Activated B cell treated with CpG ODN at 0.5 μM for 24 hours (primary cell): ENCODE measurements around the gene PSMB8. TPM values are rescaled to one million over a fixed set of nuclear protein-coding genes. Genes with fewer than 3 reads are reported as not detected.

Source experiments
- ATAC-seq: fragments of 200-7000 bp; cut with Tn5 transposase; one replicate; pipeline ENCODE4 v1.10.0; 2021; ENCODE audit warnings: low read depth, mild to moderate bottlenecking, moderate library complexity
- CTCF ChIA-PET: fragments of 350-600 bp; sonication (Branson Sonifier 250); formaldehyde crosslinking; loops from one replicate; lab custom pipeline; 2021; ENCODE audit warnings: antibody characterized with exemption; lab: Charles Lee
- POLR2A ChIA-PET: fragments of 350-600 bp; sonication (Branson Sonifier 250); formaldehyde crosslinking; loops from one replicate; lab custom pipeline; 2021; ENCODE audit warnings: antibody characterized with exemption; lab: Charles Lee
- DNase-seq: peaks from one replicate; pipeline ENCODE4 v3.0.0; 2022
- H3K27ac Mint-ChIP-seq: one replicate; pipeline ENCODE4 v1.8.0; 2020; ENCODE audit warnings: mixed read lengths
- H3K27me3 Mint-ChIP-seq: one replicate; pipeline ENCODE4 v1.8.0; 2021; ENCODE audit warnings: mixed read lengths
- H3K36me3 Mint-ChIP-seq: one replicate; pipeline ENCODE4 v1.8.0; 2021; ENCODE audit warnings: low read depth, mixed read lengths
- H3K4me1 Mint-ChIP-seq: one replicate; pipeline ENCODE4 v1.8.0; 2021; ENCODE audit warnings: mixed read lengths
- H3K4me3 Mint-ChIP-seq: one replicate; pipeline ENCODE4 v1.8.0; 2020; ENCODE audit warnings: mild to moderate bottlenecking, mixed read lengths
- H3K9me3 Mint-ChIP-seq: one replicate; pipeline ENCODE4 v1.8.0; 2020; ENCODE audit warnings: mixed read lengths
- CTCF ChIP-seq: fragments of 200-600 bp; IDR thresholded peaks from one replicate; pipeline ENCODE4 v1.8.0; 2022; ENCODE audit warnings: antibody characterized with exemption, mild to moderate bottlenecking
- intact Hi-C: fragments of 100-400 bp; cut with micrococcal nuclease; formaldehyde crosslinking; loops from one replicate; pipeline ENCODE4 v1.15.1; 2024
- total RNA-seq: library from RNA; stranded (reverse); gene quantifications from 2 replicates; pipeline ENCODE4 v1.2.3, GENCODE V29; 2022

Gene PSMB8
- total RNA-seq, 1 donor from 2014 or later, result 182 TPM

- Mint-ChIP-seq H3K27me3 (no peaks in the 10 kb centered on the region), H3K4me3 (peak overlapping the region; percentile 99), H3K27ac (peak overlapping the region; percentile 38), H3K36me3 (peaks cover 95% of the 10 kb centered on the region), H3K4me1 (peaks cover 83% of the 10 kb centered on the region), H3K9me3 (no peaks in the 10 kb centered on the region)
- ChIA-PET CTCF (interaction anchor here (1.5 to 1.9 kb wide), 2 partner anchors 12 to 134 kb away, joined by 5 to 10 read pairs; partner anchors contain the start of gene TAP2), POLR2A (interaction anchor here (0.9 to 3.2 kb wide), 5 partner anchors 9 to 411 kb away, joined by 3 to 27 read pairs (median 14); partner anchors contain the start of genes HLA-DRA and TAP2)
- TF ChIP-seq CTCF, result no peak
- ATAC-seq, result no peak
- intact Hi-C loops, result no loop called here
- no peak for DNase-seq
Measured at GRCh38 chr6:32851025-32851424, 7.2 kb upstream of the PSMB8 start.

GRCh38 chr6:32849126-32849525, 5.3 kb upstream of the PSMB8 start:
- H3K4me1 Mint-ChIP-seq, result peaks cover 82% of the 10 kb centered on the region
- intact Hi-C loops, result no loop called here
- H3K27ac Mint-ChIP-seq, result peak overlapping the region; percentile 50
- no peaks in the 10 kb centered on the region for H3K27me3 Mint-ChIP-seq
- H3K36me3 Mint-ChIP-seq, result peaks cover 95% of the 10 kb centered on the region
- ATAC-seq (no peak), DNase-seq (no peak)
- H3K9me3 Mint-ChIP-seq, result no peaks in the 10 kb centered on the region
- CTCF ChIA-PET, result interaction anchor here (1.2 to 1.4 kb wide), 2 partner anchors 11 to 135 kb away, joined by 5 read pairs; partner anchors contain the start of gene TAP2
- TF ChIP-seq CTCF, result no peak
- POLR2A ChIA-PET, result interaction anchor here (0.7 to 3.2 kb wide), 5 partner anchors 10 to 671 kb away, joined by 3 to 27 read pairs (median 4); partner anchors contain the start of genes HLA-DRA and TAP2
- H3K4me3 Mint-ChIP-seq, result peak overlapping the region; percentile 28

GRCh38 chr6:32847795-32848194, 3.9 kb upstream of the PSMB8 start:
- DNase-seq (no peak), ATAC-seq (no peak)
- ChIA-PET CTCF (interaction anchor here (4.2 kb wide), 1 partner anchor 20 kb away, joined by 29 read pairs; no protein-coding TSS in a partner anchor), POLR2A (interaction anchor here (2.1 to 11.9 kb wide), 3 partner anchors 10 to 28 kb away, joined by 9 to 904 read pairs (median 23); partner anchors contain the start of genes PSMB9, TAP1 and TAP2)
- no peak for TF ChIP-seq CTCF
- Mint-ChIP-seq H3K4me1 (peaks cover 89% of the 10 kb centered on the region), H3K9me3 (no peaks in the 10 kb centered on the region), H3K36me3 (peaks cover 97% of the 10 kb centered on the region), H3K27me3 (no peaks in the 10 kb centered on the region), H3K27ac (peak overlapping the region; percentile 100), H3K4me3 (peak overlapping the region; percentile 99)
- intact Hi-C loops, result no loop called here

- Mint-ChIP-seq H3K27ac (peak overlapping the region; percentile 100), H3K4me3 (peak overlapping the region; percentile 99), H3K27me3 (no peaks in the 10 kb centered on the region), H3K36me3 (peaks cover 97% of the 10 kb centered on the region), H3K9me3 (no peaks in the 10 kb centered on the region), H3K4me1 (peaks cover 89% of the 10 kb centered on the region)
- ChIA-PET POLR2A (interaction anchor here (2.1 to 11.9 kb wide), 7 partner anchors 9 to 137 kb away, joined by 9 to 904 read pairs (median 18); partner anchors contain the start of genes BRD2, PSMB9, TAP1 and TAP2), CTCF (interaction anchor here (4.2 kb wide), 1 partner anchor 21 kb away, joined by 29 read pairs; no protein-coding TSS in a partner anchor)
- TF ChIP-seq CTCF, result no peak
- DNase-seq (no peak), ATAC-seq (no peak)
- intact Hi-C loops, result no loop called here
Measured at GRCh38 chr6:32847004-32847403, 3.2 kb upstream of the PSMB8 start.

GRCh38 chr6:32845384-32845884, 1.6 kb upstream of the PSMB8 start:
- peak overlapping the region; percentile 99 for H3K4me3 Mint-ChIP-seq
- H3K4me1 Mint-ChIP-seq, result peaks cover 89% of the 10 kb centered on the region
- no peak for TF ChIP-seq CTCF
- H3K9me3 Mint-ChIP-seq, result no peaks in the 10 kb centered on the region
- no peaks in the 10 kb centered on the region for H3K27me3 Mint-ChIP-seq
- no peak for ATAC-seq
- peak overlapping the region; percentile 100 for H3K27ac Mint-ChIP-seq
- POLR2A ChIA-PET, result interaction anchor here (0.5 to 11.9 kb wide), 52 partner anchors 13 to 874 kb away, joined by 3 to 904 read pairs (median 5); partner anchors contain the start of genes B3GALT4, BRD2, DXO and HLA-DMA
- peak; percentile 50 for DNase-seq
- intact Hi-C loops, result no loop called here
- CTCF ChIA-PET, result interaction anchor here (0.9 to 9.7 kb wide), 7 partner anchors 9 to 139 kb away, joined by 3 to 218 read pairs (median 5); partner anchors contain the start of genes HLA-DMA, PSMB9 and TAP1
- peaks cover 97% of the 10 kb centered on the region for H3K36me3 Mint-ChIP-seq
